ENCODE data around the gene RCC2. TPM values are rescaled to one million over a fixed set of nuclear protein-coding genes. Genes with fewer than 3 reads are reported as not detected.

The RCC2 gene
- polyA plus RNA-seq, 4 donors, result 86.1 to 109 (median 94.9) TPM

DNA sequence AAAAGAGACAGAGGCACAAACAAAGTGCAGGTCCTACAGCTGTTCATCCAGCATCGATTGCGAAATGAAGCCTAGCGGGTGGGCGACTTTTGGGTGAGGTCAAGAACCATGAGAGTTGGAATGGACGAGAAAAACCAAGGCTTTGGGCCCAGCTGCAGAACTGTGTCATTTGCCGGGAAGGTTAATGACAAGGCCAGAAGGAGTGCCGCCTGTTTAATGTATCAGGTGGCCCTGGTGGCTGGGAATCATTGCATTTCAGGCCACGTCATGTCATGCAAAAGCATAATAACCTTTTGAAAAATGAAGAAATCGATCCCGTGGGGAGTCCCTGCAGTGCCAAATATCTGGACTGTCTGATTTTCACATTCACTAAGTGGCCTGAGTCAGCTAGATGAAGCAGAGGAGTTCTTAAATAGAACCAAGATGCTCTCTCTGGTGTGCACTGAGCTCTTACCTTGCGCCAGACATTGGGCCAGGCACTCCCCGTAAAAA lies 8.1 kb upstream of the RCC2 start:
- no peak for DNase-seq (ENCODE audit: low read depth in 4 of 4, low spot score in 2 of 4)

- DNase-seq (ENCODE audit: low read depth in 4 of 4, low spot score in 2 of 4), result no peak
Observed at GRCh38 chr1:17442841-17443240, 3.4 kb upstream of the RCC2 start.

DNA sequence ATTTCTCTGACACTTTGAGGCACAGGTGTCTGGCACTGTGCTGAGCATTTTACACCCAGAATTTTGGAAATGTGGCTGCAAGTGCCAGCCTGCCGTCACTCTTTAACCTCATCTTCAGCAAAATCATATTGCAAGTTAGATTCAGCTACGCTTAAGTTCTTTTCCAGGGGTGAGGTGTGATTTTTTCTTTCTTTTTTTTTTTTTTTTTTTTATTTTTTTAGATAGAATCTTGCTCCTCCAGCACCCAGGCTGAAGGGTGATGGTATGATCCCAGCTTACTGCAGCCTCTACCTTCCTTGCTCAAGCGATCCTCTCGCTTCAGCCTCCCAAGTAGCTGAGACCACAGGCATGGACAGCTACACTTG lies 2.5 kb upstream of the RCC2 start:
- DNase-seq (ENCODE audit: low read depth in 4 of 4, low spot score in 2 of 4), result no peak

GRCh38 chr1:17441265-17441992 lies 2.0 kb upstream of the RCC2 start:
- no peak for DNase-seq (ENCODE audit: low read depth in 4 of 4, low spot score in 2 of 4)

GRCh38 chr1:17440827-17441168 lies 1.3 kb upstream of the RCC2 start:
- no peak for DNase-seq (ENCODE audit: low read depth in 4 of 4, low spot score in 2 of 4)

DNA sequence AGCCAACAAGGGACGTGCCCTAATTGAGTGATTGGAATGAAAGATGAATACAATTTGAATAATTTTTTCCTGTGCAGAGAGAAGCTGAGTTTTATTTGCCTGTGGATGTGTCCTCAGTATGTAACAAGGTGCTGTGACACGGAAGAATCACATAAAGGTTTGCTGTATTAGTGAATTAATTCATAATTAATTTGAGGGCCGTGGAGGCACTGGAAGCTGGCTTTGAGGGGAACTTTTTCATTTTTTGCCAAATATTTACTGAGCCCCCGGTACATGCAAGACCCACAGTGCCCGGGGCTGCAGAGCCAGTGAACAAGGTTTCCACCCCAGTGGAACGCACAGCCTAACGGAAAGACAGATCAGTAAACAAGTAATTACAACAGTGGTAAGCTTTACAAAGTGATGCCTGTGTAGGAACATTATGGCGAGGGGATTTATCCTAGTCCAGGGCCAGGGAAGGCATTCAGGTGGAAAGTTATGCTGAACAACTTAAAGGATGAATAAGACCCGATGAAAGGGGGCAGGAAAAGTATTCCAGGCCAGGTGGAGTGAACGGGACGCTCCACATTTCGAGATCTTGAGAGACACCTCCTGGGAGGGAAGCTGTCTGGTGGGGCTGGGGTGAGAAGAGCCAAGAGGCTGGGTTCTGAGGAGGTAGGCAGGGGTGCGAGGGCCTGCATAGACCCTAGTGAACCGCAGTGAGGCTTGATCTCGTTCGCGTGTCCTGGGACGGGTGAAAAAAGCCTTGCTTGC lies 773 bp upstream of the RCC2 start:
- no peak for DNase-seq (ENCODE audit: low read depth in 4 of 4, low spot score in 2 of 4)

GRCh38 chr1:17438318-17439249 lies 893 bp downstream of the RCC2 start:
- no peak for DNase-seq (ENCODE audit: low read depth in 4 of 4, low spot score in 2 of 4)

DNA sequence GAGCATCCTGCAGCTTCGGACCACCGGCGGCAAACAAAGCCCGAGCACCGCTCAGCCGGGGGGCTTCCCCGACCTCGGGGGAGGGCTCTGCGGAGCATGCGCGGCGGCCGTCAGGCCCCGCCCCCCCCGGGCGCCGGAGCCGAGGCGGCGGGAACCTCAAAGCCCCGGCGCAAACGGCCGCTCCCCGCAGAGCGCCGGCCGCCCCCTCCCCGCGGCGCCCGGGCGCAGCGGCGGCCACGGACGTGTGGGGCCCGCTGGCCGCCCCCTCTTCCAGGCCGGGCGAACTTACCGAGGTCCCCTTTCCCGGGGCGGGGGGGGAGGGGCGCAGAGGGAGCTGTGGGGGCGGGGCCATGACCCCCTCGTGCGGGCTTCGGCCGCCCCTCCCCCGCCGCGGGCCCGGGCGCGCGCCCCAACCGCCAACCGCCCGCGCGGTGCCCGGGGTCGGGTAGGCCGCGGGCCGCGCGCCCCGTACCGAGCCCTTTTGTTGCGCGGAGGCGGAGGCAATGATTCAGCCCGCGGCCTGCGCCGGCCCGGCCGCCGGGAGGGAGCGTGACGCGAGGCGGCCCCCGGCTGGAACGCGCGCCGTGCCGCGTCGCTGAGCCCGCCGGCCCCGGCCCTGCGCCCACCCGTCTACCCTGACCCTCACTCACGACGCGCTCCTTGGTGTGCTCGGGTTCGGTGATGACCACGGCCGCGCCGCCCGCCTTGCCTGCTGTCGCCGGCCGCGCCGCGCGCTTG lies 1.7 kb downstream of the RCC2 start:
- no peak for DNase-seq (ENCODE audit: low read depth in 4 of 4, low spot score in 2 of 4)

DNA sequence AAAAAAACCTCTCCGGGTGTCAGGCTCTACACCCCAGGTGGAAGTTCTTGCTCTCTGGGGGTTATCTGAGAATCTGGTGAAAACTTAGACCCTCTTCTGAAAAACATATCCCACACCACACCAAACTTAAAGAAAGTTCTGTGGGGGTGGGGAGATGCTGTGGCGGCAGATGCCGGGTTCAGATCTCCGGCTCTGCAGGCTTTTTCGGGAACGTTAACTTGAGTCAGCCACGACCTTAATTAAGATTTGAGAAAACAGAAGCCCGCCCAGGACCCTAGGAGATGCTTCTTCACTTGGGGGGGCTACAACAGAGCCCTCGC lies 2.3 kb downstream of the RCC2 start:
- no peak for DNase-seq (ENCODE audit: low read depth in 4 of 4, low spot score in 2 of 4)

- DNase-seq (ENCODE audit: low read depth in 4 of 4, low spot score in 2 of 4), result no peak
Observed at GRCh38 chr1:17436380-17437174, 2.9 kb downstream of the RCC2 start.

- no peak for DNase-seq (ENCODE audit: low read depth in 4 of 4, low spot score in 2 of 4)
Observed at GRCh38 chr1:17434601-17435000, 4.9 kb downstream of the RCC2 start.

DNA sequence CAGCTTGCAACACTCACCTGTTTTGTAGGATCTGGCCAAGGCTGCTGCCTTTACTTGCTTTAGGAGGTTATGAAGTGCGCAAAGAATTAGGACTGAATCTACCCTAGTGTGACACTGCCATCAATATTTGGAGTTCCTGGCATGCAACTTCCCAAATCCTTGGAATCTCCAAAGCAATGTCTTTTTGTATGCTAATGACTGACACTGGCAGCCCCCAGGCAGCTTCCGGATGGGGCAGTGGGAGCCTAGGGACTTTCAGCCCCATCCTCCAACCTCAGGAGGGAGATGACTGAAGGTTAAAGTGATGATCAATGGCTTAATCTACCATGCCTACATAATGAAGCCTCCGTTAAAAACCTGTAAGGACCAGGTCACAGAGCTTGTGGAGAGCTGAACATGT lies 5.5 kb downstream of the RCC2 start:
- no peak for DNase-seq (ENCODE audit: low read depth in 4 of 4, low spot score in 2 of 4)

GRCh38 chr1:17433261-17433660 lies 6.2 kb downstream of the RCC2 start:
- no peak for DNase-seq (ENCODE audit: low read depth in 4 of 4, low spot score in 2 of 4)

GRCh38 chr1:17432412-17432811 lies 7.1 kb downstream of the RCC2 start:
- no peak for DNase-seq (ENCODE audit: low read depth in 4 of 4, low spot score in 2 of 4)

DNA sequence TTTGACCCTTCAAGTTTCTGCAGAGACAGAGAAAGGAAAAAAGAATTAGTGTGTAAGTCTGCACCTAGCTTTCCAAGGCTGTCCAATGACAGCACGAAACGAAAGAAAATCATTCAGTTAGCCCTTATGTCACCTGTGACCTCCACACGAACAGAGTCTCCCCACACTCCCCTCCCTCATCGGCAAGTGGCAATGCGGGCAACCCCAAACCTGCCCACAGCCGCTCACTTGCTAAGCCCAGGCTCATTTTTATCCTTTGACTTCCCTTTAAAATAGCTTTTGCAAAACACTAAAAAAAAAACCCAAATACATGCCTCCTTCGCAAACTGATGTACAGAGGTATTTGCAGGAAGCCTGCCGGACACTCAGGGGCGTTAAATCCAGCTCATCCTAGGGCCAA lies 10.3 kb downstream of the RCC2 start:
- DNase-seq (ENCODE audit: low read depth in 4 of 4, low spot score in 2 of 4), result no peak

GRCh38 chr1:17427696-17428660 lies 11.5 kb downstream of the RCC2 start:
- DNase-seq (ENCODE audit: low read depth in 4 of 4, low spot score in 2 of 4), result no peak

GRCh38 chr1:17425806-17426600 lies 13.5 kb downstream of the RCC2 start:
- DNase-seq (ENCODE audit: low read depth in 4 of 4, low spot score in 2 of 4), result no peak

GRCh38 chr1:17423781-17424245 lies 15.7 kb downstream of the RCC2 start:
- no peak for DNase-seq (ENCODE audit: low read depth in 4 of 4, low spot score in 2 of 4)
